ENCODE data around the gene HSPB7.
"Not testable (repeated sequence)": the region's sequence is repeated elsewhere in the genome, so short reads cannot be mapped to it uniquely, and the experiment has no call there.

HSPB7 gene

GRCh38 chr1:16017461-16018303 lies at the start of gene HSPB7:
TSS of gene HSPB7 (minus strand) at chr1:16018043. CDS start at chr1:16017963, 80 bp downstream.
- DNase-seq: no peak

- peak; percentile 77 for DNase-seq
These were observed 49.4 kb upstream of the HSPB7 start for GRCh38 chr1:16067127-16067768.

- DNase-seq: no peak
These were observed 48.4 kb upstream of the HSPB7 start for GRCh38 chr1:16066245-16066644.

- DNase-seq: no peak
These were observed 47.4 kb upstream of the HSPB7 start for GRCh38 chr1:16065269-16065576.

- no peak for DNase-seq
These were observed 46.9 kb upstream of the HSPB7 start for GRCh38 chr1:16064536-16065268.

- DNase-seq: no peak
These were observed 46.1 kb upstream of the HSPB7 start for GRCh38 chr1:16063921-16064320.

- DNase-seq: no peak
These were observed 45.5 kb upstream of the HSPB7 start for GRCh38 chr1:16063226-16063829.

GRCh38 chr1:16062687-16063075 lies 44.8 kb upstream of the HSPB7 start:
- peak; percentile 29 for DNase-seq

- DNase-seq: peak; percentile 13
These were observed 44.3 kb upstream of the HSPB7 start for GRCh38 chr1:16061989-16062686.

GRCh38 chr1:16061266-16061665 lies 43.4 kb upstream of the HSPB7 start:
- peak; percentile 74 for DNase-seq

GRCh38 chr1:16058394-16059120 lies 40.7 kb upstream of the HSPB7 start:
- DNase-seq: not testable (repeated sequence)

GRCh38 chr1:16057314-16057915 lies 39.6 kb upstream of the HSPB7 start:
- not testable (repeated sequence) for DNase-seq

GRCh38 chr1:16056521-16056912 lies 38.7 kb upstream of the HSPB7 start:
- DNase-seq: not testable (repeated sequence)

- DNase-seq: peak; percentile 86
These were observed 38.0 kb upstream of the HSPB7 start for GRCh38 chr1:16055613-16056520.

GRCh38 chr1:16054598-16055540 lies 37.0 kb upstream of the HSPB7 start:
- no peak for DNase-seq

- no peak for DNase-seq
These were observed 36.1 kb upstream of the HSPB7 start for GRCh38 chr1:16053781-16054502.

GRCh38 chr1:16051949-16052348 lies 34.1 kb upstream of the HSPB7 start:
- not testable (repeated sequence) for DNase-seq

GRCh38 chr1:16051039-16051438 lies 33.2 kb upstream of the HSPB7 start:
- no peak for DNase-seq

GRCh38 chr1:16050328-16050727 lies 32.5 kb upstream of the HSPB7 start:
- DNase-seq: no peak

All from NCI-H2171 treated with DMSO at 0.1 percent for 48 hours (cell line).